ENCODE measurements around the gene ID3.
"Not testable (repeated sequence)": the region's sequence is repeated elsewhere in the genome, so short reads cannot be mapped to it uniquely, and the experiment has no call there.

The ID3 gene

DNA sequence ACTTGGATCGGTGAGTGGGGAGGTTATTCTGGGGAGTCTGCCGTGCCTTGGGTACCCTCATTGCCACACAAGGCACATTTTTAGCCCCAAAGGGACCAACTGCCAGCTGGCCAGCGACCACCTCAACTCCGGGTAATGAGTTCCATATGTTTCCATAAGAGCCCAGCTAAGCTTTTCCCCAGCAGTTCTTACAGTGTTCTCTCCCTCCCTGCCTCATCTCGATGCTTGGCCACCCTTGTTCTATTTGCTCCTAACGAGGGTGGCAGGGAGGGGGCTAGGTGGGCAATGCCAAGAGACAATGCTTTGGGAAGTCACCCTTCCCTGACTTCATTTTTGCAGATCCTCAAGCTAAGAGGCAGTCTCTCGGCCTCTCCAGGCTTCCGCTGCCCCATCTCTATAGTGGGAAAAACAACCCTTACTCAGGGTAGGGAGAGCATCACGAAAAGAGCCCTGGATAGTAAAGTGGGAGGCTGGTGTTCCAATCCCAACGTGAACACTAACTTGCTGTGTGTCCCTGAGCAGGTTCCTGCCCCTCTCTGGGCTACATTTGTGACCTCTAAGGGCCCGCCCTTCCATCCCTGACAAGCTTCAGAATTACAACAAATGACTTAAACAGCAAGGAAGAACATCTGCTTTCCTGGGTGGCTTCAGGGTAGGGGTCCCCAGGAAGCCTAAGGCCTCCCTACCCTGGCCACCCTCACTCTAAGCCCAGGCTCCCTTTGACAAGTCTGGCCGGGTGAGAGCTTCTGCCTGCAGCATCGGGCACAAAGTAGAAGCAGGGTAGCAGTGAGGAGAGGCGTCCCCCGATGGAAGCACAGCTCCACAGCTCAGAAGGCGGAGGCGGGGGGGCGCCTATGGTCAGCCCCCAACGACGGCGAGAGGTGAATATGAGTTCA is 5.8 kb downstream of the ID3 start:
- no peak for DNase-seq (ENCODE audit: low read depth in 2 of 3, low spot score in 1 of 3)

GRCh38 chr1:23551849-23552248 is 7.5 kb downstream of the ID3 start:
- no peak for DNase-seq (ENCODE audit: low read depth in 2 of 3, low spot score in 1 of 3)

DNA sequence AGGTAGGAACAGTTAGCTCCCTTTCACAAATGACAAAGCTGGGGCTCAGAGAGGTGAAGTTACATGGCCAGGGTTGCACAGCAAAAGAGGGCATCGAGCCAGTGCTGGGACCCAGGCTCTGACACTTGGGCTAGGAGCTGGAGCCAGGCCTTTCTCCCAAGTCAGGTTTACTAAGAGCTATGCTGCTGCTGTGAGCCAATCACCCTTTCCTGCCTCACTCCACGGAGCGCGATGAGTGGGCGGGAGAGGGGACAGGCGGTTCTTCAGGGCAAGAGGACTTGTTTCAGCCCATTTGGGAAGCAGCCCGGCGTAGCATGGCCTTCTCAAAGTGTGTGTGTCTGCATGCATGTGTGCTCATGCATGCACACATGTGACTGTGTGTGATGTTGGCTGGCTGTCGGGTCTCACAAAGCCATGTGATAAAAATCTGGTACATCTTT is 10.6 kb downstream of the ID3 start:
- no peak for DNase-seq (ENCODE audit: low read depth in 2 of 3, low spot score in 1 of 3)

GRCh38 chr1:23546897-23547584 is 12.3 kb downstream of the ID3 start:
- DNase-seq (ENCODE audit: low read depth in 2 of 3, low spot score in 1 of 3): no peak

- DNase-seq (ENCODE audit: low read depth in 2 of 3, low spot score in 1 of 3): no peak
Observed at GRCh38 chr1:23545851-23546250, 13.4 kb downstream of the ID3 start.

DNA sequence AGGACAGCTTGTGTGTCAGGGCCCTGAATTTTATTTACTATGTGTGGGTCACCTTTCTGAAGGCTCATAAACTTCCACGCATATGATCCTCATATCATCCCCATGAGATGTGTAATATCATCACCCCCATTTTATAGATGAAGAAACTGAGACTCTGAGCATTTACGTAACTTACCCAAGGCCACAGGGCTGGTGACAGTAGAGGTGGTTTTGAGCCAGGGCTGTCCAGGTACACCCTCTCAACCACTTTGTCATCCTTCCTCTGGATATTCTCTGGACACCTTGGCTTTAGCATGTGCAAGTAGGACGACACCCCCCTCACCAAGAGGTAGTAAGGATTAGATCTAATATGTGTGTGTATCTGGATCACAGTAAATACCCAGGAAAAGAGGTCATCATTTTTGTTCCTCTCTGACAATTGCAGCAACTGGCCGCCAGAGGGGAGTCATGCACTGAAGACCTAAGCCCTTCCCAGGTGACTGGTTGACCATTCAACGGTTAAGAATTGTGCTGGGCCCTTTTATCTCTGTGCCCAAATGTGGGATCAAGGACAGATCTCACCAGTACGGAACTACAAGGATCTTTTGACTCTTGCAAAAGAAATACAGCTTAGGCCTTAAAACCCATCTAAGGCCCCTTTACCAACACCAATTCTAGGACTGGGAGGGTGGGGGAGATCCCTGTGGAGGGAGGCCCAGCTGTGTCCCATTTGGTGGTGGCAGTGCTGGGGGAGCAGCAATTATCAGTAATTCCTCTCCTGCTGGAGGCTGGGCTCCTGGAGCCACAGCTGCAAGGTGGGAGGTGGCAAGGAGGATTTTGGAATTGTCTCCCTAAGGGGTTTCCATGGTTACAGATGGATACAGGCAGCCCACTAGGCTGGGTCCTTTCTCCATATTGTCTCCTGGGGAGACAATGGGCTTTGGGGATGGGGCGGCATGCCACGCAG is 14.6 kb downstream of the ID3 start:
- DNase-seq (ENCODE audit: low read depth in 2 of 3, low spot score in 1 of 3): peak; percentile 63 to 72 (median 67)

DNA sequence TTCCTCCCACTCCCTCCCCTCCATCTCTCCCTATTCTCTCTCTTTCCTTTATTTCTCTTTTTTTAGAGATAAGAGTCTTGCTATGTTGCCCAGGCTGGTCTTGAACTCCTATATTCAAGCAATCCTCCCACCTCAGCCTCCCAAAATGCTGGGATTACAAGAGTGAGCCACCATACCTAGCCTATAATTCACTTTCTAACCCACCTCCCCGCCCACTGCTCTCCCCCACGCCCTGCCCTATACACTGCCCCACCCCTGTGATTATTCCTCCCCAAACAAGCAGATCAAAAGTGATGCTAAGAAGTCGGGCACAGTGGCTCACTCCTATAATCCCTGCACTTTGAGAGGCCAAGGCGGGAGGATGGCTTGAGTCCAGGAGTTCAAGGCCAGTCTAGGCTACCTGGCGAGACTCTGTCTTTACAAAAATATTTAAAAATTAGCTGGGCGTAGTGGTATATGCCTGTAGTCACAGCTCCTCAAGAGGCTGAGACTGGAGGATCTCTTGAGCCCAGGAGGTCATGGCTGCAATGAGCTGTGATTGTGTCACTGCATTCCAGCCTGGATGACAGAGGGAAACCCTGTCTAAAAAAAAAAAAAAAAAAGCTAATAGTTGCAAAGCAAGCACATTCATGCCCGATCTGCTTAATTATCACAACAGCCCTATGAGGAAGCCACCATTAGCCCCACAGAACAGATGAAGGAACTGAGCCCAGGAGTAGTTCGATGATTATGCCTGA is 15.4 kb downstream of the ID3 start:
- DNase-seq (ENCODE audit: low read depth in 2 of 3, low spot score in 1 of 3): no peak

DNA sequence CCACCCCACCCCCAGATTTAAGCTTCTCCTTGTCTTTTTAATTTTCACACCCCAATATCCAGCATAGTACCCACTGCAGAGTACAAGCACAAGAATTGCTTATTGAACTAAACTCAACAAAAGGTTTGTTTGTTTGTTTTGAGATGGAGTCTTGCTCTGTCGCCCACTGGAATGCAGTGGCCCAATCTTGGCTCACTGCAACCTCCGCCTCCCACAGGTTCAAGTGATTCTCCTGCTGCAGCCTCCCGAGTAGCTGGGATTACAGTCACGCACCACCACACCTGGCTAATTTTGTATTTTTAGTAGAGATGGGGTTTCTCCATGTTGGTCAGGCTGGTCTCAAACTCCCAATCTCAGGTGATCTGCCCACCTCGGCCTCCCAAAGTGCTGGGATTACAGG is 16.4 kb downstream of the ID3 start:
- not testable (repeated sequence) for DNase-seq (ENCODE audit: low read depth in 2 of 3, low spot score in 1 of 3)

- peak; percentile 83 to 96 (median 92) for DNase-seq (ENCODE audit: low read depth in 2 of 3, low spot score in 1 of 3)
Observed at GRCh38 chr1:23539698-23540266, 19.5 kb downstream of the ID3 start.

DNA sequence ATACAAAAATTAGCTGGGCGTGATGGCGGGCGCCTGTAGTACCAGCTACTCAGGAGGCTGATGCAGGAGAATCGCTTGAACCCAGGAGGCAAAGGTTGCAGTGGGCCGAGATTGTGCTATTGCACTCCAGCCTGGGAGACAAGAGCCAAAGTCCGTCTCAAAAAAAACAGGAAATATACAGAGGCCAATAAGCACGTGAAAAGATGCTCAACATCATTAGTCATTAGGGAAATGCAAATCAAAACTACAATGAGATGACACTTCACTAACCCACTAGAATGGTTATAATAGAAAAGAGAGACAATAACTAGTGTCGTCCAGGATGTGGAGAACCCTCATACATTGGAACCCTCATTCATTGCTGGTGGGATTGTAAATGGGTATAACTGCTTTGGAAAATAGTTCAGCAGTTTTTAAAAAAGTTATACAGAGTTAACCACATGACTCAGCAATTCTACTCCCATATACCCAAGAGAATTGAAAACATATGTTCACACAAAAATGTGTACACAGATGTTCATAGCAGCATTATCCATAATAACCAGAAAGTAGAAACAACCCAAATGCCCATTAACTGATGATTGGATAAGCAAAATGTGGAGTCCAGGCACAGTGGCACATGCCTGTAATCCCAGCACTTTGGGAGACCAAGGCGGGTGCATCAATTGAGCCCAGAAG is 21.9 kb downstream of the ID3 start:
- DNase-seq (ENCODE audit: low read depth in 2 of 3, low spot score in 1 of 3): no peak

GRCh38 chr1:23533246-23534023 is 25.9 kb downstream of the ID3 start:
- DNase-seq (ENCODE audit: low read depth in 2 of 3, low spot score in 1 of 3): no peak

DNA sequence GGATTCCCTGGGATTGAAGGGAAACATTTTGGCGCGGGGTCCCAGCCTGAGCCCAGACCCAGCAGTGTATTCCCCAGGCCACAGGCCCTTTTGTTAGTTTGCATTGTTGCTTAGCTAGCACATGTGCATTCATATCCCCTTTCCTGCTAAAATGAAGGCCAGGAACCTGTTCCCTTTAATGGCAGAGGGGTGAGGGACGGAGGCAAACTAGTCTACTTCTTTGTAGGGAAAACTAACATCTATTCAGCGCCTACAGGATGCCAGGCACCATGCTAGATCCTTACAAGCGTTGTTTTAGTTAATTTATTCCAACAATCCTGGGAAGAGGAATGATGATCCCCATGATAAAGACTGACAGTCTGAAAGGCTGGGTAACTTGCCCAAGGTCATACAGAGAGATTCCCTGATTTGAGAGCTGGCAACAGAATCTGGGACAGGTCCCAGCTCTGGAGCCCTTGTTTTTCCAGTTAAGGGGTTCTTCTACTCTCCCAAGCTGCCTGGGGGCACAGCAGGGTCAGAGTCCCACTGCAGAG is 27.7 kb downstream of the ID3 start:
- no peak for DNase-seq (ENCODE audit: low read depth in 2 of 3, low spot score in 1 of 3)

DNA sequence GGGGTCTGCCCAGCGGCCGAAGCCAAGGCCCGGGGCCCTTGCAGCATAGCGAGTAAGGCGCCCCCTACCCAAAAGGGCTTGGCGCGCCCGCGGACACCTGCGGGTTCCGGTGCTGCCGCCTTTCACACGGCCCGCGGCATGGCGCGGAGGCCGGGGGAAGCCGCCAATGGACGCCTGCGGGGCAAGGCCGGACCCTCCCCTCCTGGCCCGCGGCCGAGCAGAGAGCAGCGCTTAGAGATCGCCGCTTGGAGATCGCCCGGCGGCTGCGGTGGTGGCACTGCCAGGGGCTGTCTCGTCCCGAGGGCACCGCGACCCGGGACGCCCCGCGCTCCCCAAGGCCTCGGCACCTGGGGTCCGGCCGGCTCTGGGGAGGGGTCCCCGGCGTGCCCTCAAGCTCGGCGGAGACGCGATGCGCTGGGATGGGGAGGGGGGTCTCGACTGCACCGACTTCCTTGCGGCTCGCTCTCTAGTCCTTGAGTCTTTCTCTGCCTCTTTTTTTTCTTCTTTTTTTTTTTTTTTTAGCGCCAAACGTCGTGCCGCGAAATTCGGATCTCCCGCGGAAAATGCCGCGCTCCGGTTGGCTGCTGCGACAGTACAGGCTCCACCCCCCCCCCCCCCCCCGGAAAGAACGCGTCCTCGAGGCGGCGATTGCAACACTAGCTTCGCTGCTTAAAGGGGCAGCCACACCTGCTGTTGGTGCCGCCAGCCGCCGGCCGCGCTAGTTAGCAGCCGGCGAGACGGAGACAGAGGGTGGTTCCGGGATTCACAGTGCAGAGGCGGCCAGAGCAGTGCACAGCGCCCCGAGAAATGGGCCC is 28.3 kb downstream of the ID3 start, which contains the start of gene E2F2:
E2F2 (minus strand) TSS at position 487 of the 815 bp plus-strand sequence; CDS start at position 47, 440 bp downstream.
- peak; percentile 62 to 77 (median 71) for DNase-seq (ENCODE audit: low read depth in 2 of 3, low spot score in 1 of 3)

DNA sequence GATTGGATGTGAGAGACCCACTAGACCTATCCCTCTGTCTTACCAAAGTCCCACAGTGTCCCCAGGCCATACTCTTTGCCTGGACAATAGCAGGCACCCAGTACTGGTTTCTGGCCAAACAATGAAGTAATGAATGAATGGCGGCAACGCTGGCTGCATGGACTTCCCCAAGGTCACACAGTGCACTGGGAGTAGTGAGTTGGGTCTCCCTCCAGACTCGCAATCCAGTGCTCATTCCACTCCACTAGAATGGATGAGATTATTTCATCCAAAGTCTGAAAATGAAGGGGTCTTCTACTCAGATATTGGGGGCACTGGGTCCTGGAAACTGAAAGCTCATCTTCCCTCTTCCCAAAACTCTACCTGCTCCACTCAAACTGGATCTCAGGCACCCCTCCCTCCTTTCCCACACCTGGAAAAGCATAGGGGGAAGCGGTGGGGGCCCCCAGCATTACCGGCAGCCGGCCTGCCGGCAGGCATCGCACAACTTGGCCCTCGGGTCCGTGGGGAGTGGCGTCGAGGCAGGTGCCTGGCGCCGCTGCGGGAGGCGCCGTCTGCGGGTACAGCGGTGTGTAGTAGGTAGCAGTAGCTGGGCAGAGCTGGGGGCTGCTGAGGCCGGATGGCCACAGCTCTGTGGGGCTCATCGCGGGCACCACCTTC is 29.1 kb downstream of the ID3 start:
- no peak for DNase-seq (ENCODE audit: low read depth in 2 of 3, low spot score in 1 of 3)

GRCh38 chr1:23529146-23530086 is 29.9 kb downstream of the ID3 start:
- DNase-seq (ENCODE audit: low read depth in 2 of 3, low spot score in 1 of 3): no peak

All from stimulated activated CD4-positive, alpha-beta T cell treated with anti-CD3 and anti-CD28 coated beads, Interleukin-12 subunit alpha, Interleukin-12 subunit beta, amount 100 ng/mL, for 48 hours (primary cell).